GM12872 (cell line): Measurements from ENCODE around the gene MVK.

Source experiments
- CTCF ChIP-seq: IDR thresholded peaks from 3 replicates; pipeline ENCODE4 v1.5.1; 2011; ENCODE audit warnings: low read depth, mild to moderate bottlenecking, low read length, moderate library complexity; ENCODE audit not compliant: insufficient read depth

The MVK gene

GRCh38 chr12:109532721-109533486, 40.7 kb upstream of the MVK start:
- no peak for TF ChIP-seq CTCF

- TF ChIP-seq CTCF, result no peak
Measured at GRCh38 chr12:109533487-109533740, 40.2 kb upstream of the MVK start.

GRCh38 chr12:109534456-109534855, 39.1 kb upstream of the MVK start:
- TF ChIP-seq CTCF, result no peak

GRCh38 chr12:109535231-109535862, 38.2 kb upstream of the MVK start:
- no peak for TF ChIP-seq CTCF

GRCh38 chr12:109535863-109536250, 37.7 kb upstream of the MVK start:
- no peak for TF ChIP-seq CTCF

- TF ChIP-seq CTCF, result no peak
Measured at GRCh38 chr12:109537136-109537535, 36.5 kb upstream of the MVK start.

- TF ChIP-seq CTCF, result no peak
Measured at GRCh38 chr12:109538191-109538863, 35.3 kb upstream of the MVK start.
